Measurements from ENCODE around the gene SORCS2.

Gene SORCS2

DNA sequence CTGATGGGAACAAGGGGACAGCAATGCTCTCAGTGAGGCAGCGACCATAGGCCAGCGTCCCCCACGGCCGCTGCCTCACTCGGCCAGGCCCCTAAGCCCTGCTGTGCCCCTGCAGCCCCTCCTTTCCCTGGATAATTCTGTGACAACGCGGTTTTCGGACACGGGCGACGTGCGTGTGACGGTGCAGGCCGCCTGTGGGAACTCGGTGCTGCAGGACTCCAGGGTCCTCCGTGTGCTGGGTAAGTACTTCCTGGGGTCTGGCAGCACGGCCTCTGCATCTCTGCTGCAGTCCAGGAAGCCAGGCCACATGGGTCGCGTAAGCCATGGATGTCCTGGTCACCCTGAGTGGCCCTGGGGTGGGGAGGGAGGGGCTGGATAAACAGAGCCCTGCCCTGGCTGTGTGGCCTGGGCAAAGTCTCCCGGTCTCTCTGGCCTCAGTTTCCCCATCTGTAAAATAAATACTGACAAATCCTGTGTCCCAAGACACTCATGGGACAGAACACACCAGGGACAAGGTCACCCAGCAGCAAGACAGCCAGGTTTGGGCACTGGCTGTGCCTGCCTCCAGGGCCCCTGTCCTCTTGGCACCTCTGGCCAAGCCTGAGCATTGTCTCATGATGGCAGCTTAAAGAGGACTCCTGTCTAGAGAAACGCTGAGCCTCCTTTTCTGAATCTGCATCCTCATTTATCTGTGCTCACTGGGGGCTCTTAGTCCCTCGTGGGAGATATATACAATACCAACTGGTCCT is 534.5 kb downstream of the SORCS2 start:
- DNase-seq = no peak

DNA sequence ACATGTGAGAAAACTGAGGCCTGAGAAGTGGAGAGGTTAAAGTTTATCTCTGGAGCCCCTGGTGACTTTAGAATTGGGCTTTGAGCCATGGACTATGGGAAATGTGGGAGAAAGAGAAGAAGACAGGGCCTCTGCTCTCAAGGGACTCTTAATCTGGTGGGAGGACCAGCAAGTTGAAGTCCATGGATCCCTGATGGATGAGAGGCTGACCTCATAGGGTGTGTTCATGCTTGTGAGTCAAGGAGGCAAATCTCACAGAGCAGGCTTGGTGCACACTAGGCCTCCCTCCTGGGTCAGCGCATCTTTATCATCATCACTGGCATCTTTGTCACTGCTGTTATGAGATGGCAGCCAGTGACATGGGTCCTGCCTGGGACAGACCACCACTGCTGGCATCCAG is 535.4 kb downstream of the SORCS2 start:
- DNase-seq = no peak

DNA sequence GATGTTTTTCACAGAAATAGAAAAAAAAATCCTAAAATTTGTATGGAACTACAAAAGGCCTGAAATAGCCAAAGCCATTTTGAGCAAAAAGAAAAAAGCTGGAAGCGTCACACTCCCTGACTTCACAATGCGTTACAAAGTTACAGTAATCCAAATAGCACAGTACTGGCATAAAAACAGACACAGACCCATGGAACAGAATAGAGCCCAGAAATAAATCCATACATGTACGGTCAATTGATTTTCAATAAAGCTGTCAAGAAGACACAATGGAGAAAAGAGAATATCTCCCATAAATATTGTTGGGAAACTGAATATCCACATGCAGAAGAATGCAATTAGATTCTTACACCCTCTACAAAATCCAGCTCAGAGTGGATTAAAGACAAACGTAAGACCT is 539.1 kb downstream of the SORCS2 start:
- DNase-seq = no peak

DNA sequence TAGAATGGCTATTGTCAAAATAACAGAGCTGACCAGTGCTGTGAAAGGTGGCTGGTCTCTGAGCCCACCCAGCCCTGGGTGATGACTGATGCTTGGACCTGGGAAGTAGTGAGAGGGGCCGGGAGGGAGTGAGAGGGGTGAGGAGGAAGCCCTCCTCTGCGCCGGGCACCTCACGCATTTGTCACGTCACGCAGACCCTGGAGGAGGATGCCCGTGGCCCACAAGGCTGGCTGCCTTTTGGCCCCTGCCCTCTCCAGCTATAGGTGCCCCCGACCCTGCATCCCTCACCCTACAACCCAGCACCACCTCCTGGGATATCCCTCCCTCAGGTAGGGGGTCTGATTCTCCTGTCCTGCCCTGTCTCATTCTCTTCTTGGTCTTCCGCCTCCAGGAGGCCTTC is 539.9 kb downstream of the SORCS2 start:
- no peak for DNase-seq

GRCh38 chr4:7733201-7733600 is 540.9 kb downstream of the SORCS2 start:
- no peak for DNase-seq

DNA sequence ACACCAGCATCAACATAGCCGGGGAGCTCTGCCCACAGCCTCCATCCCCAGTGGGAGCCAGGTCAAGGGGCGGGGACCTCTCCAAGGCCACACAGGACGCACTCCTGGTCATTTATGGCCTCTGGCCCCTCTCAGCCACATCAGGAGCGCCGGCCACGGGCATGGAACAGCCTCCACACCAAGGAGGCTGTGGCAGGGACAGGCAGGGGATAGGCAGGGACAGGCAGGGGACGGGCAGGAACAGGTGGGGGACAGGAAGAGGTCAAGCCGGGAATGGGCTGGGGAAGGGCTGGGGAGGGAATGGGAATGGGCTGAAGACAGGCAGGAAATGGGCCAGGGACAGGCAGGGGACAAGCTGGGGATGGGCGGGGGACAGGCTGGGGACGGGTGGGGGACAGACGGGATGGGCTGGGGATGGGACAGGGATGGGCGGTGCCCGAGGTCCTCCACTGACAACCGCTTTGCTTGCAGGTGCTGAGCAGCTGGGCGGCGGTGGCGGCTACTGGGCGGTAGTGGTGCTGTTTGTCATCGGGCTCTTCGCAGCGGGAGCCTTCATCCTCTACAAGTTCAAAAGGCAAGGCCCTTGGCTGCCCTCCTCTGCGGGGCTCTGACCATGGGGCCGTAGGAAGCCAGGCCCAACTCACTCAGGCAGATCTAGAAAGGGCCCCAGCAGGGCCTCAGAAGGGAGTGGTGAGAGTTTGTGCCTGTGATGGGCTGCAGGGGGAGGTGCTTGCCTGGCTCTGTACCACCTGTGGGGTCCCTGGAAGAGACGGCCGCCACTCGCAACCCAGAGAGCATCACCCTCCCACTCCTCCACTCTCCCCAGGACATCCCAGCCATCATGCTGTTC is 541.7 kb downstream of the SORCS2 start:
- DNase-seq = no peak

DNA sequence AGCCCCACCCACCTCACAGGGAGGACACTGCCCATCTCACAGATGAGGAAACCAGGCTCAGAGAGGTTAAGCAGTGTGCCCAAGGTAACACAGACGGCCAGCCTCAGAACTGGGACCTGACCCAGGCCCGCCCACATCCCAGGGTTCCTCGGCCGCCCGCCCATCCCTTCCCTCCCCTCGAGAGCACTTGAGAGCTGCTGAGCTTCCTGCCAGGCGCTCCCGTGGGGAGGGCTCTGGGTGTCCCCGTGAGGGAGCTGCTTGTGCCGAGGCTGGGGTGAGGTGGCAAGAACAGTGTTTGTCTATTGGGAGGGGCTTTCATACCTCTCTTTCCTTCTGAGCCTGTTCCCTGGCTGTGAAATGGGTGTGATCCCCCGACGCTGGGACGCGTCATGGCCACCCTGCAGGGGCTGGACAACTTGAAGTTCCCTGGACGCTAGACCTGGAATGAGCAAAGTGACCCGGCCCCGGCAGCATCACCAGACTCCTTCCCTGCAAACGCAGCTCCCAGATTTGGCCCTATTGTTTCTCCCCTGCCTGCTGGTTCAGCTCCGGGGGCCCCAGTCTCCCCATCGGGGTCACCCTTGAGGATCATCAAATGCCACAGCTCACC is 542.4 kb downstream of the SORCS2 start:
- no peak for DNase-seq

DNA sequence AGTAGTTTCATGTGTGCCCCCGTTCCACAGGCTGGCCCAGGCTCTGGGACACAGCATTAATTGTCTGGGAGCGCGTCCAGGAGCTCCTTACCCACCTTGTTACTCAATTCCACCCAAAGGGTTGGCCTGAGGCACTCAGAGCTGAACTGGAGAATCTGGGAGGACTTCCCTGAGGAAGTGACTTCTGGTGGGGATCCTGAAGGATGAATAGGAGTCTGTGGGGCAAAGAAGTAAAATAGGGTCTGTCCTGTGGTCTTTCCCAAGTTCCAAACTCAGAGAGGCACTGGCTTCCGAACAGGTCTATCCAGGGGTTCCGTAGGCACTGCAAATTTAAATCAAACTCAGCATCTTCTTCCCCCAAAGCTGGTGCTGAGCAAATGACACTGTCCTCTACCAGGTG is 543.1 kb downstream of the SORCS2 start:
- no peak for DNase-seq

- no peak for DNase-seq
These were observed 543.6 kb downstream of the SORCS2 start for GRCh38 chr4:7735961-7736360.

GRCh38 chr4:7736436-7737267 is 544.3 kb downstream of the SORCS2 start:
- DNase-seq = no peak

- DNase-seq = no peak
These were observed 544.9 kb downstream of the SORCS2 start for GRCh38 chr4:7737268-7737645.

DNA sequence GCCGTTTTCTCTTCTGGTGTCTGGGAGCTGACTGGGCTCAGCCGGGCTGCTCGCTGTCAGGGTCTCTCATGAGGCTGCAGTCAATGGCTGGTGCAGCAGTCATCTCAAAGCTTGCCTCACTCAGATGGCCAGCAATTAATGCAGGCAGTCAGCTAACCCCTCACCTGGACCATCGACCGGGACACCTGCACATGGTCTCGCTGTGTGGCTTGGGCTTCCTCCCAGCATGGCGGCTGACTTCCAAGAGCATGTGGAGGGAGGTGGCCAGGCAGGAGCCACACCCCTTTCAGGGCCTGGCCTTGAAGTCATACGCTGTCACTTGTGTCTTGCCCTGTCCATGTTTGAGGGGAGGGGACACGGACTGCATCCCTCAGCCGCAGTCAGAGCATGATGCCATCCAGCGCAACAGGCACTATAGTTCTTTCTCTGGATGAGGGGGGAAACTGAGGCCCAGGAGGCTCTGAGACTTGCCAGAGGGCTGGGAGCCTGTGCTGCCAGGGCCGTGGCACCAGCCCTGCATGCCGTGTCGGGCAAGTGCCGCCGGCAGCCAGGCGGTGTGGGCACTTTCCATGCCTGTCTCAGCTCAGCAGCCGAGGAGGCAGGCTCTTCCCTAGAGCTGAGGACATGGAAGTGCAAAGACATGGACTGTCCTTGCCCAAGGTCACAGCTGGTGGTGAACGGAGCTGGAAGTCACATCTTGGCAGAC is 545.6 kb downstream of the SORCS2 start:
- no peak for DNase-seq

GRCh38 chr4:7738458-7739076 is 546.2 kb downstream of the SORCS2 start:
- no peak for DNase-seq

GRCh38 chr4:7739077-7739917 is 547.0 kb downstream of the SORCS2 start:
- DNase-seq = no peak

DNA sequence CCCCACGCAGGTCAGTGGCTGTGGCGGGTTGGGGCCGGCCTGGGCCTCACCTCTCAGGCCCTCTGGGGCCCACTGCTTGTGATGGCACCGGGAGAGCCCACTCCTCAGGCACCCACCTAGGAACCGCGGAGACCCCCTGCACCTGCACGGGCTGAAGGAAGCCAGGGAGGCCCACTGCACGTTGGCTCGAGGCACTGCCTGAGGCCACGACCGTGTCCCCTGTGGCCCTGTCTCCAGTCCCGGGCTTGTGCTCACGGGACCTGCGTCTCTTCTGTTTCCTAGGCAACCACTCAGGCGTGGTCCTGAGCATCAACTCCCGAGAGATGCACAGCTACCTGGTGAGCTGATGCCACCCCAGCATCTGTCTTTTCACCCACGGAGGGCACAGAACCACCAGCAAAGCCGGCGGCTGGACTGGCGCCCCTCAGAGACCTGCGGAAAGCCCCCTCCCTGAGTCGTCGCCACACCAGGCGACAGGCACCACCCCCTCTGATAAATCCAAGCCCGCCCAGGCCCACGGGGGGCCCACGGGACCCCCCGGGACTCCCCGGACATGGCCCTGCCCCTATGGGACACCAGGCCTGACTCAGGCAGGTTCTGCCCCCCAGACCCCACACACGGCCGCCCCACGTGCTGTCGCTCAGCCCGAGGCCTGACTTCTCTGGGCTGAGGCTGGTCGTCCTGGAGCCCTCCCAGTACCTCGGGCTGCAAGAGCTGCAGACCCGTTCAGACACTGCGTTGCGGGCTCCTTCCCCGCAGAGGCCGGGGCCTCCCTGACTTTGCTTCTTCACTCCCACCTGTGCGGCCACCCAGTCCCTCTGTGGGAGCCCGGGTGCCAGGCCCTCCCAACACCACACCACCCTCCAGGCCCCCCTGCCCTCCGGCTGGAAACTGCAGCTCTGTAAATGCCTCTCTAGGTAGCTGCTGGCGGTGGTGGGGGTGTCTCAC is 547.9 kb downstream of the SORCS2 start:
- DNase-seq = no peak

- no peak for DNase-seq
These were observed 548.7 kb downstream of the SORCS2 start for GRCh38 chr4:7740866-7741525.

DNA sequence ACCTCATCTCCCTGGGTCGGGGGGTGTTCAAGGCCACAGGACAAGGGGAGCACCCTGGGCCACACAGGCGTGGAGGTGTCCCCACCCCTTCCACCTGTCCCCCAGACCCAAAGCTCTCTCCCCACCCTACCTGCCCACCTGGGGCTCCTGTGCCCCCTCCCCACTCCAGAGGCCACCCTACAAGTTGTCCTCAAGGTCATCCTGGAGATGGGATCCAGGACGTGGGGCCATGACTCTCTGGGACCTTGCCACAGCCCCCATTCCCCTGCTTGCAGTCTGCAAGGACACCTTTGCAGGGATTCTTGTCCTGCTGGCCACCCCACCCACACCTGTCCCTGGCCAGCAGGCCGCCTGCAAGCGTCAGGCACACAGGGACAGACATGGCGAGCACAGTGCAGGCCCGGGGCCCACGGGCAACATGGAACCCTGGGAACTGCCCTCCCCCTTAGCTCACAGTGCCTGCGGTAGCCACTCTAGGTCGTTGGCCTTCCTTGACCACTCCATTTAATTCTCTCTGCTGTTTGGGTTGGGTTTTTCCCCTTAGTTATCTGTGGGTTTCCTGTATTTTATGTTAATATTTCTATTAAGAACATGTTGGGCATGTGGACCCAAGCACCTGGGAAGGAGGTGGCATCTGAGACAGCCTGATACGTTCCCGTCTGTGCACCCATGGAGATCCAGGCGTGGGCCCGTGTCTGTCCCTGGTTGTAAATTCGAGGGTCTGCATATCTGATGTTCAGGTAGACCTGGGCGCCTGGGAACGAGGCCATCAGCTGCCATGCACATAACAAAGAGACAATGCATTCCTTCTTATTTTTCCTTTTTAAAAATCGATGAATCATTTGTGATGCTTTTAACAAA is 549.8 kb downstream of the SORCS2 start:
- no peak for DNase-seq

GRCh38 chr4:7742807-7743280 is 550.5 kb downstream of the SORCS2 start:
- DNase-seq = no peak

Measured in GDM1 (cell line).